K562 (cell line): Measurements from ENCODE around the gene SEBOX. TPM values are rescaled to one million over a fixed set of nuclear protein-coding genes. Genes with fewer than 3 reads are reported as not detected.

Experiments used
- CHD2 ChIP-seq: IDR thresholded peaks from 2 replicates; pipeline ENCODE4 v1.6.1; 2011; ENCODE audit warnings: low read depth, low read length
- CREB5 ChIP-seq: fragments of 250-450 bp; sonication (Bioruptor Pico); IDR thresholded peaks from 2 replicates; pipeline ENCODE4 v1.5.0; 2020; ENCODE audit warnings: mild to moderate bottlenecking
- ETV5 ChIP-seq: sonication (generic); formaldehyde crosslinking; IDR thresholded peaks from 2 replicates; pipeline ENCODE4 v1.4.0; 2020; ENCODE audit warnings: low read depth, mild to moderate bottlenecking, missing genetic modification reagents
- ETV6 ChIP-seq, 3 experiments: fragments of 150-350 bp in 1 of 3; sonication (generic) in 1 of 3; formaldehyde crosslinking in 1 of 3; IDR thresholded peaks; 2 replicates each; pipeline versions ENCODE4 v1.6.1 to v1.8.0; 2014 to 2022; ENCODE audit warnings: borderline replicate concordance in 2 of 3, low read depth in 2 of 3, antibody characterized with exemption in 1 of 3, low read length in 1 of 3, mild to moderate bottlenecking in 1 of 3, missing genetic modification reagents in 1 of 3
- HCFC1 ChIP-seq: IDR thresholded peaks from 2 replicates; pipeline ENCODE4 v1.6.1; 2012; ENCODE audit warnings: low read depth, low read length, improper control_type of control experiment
- LEF1 ChIP-seq: fragments of 450-650 bp; IDR thresholded peaks from 2 replicates; pipeline ENCODE4 v1.6.1; 2016; ENCODE audit warnings: mild to moderate bottlenecking
- RCOR1 ChIP-seq, 2 experiments: IDR thresholded peaks; 2 replicates each; pipeline ENCODE4 v1.6.1; 2012; ENCODE audit warnings: low read depth in 2 of 2, low read length in 2 of 2, borderline replicate concordance in 1 of 2, improper control_type of control experiment in 1 of 2
- RREB1 ChIP-seq: fragments of 250-450 bp; sonication (Bioruptor Pico); IDR thresholded peaks from 2 replicates; pipeline ENCODE4 v1.4.0; 2020
- SIRT6 ChIP-seq: IDR thresholded peaks from one replicate; pipeline ENCODE4 v1.6.1; 2012; ENCODE audit warnings: low read depth, mild to moderate bottlenecking, control low read depth, inconsistent platforms, low read length, moderate library complexity
- SRSF1 ChIP-seq: fragments of 200-400 bp; formaldehyde crosslinking; IDR thresholded peaks from 2 replicates; pipeline ENCODE4 v1.6.1; 2017; ENCODE audit warnings: mild to moderate bottlenecking, low read depth, low read length, moderate library complexity
- TCF15 ChIP-seq: fragments of 250-450 bp; sonication (Bioruptor Pico); IDR thresholded peaks from 2 replicates; pipeline ENCODE4 v1.8.0; 2022; ENCODE audit warnings: moderate library complexity, mild to moderate bottlenecking, inconsistent platforms
- TCF3 ChIP-seq: sonication (generic); formaldehyde crosslinking; IDR thresholded peaks from 2 replicates; pipeline ENCODE4 v1.4.0; 2020; ENCODE audit warnings: mild to moderate bottlenecking, missing genetic modification reagents
- TCF7L2 ChIP-seq: fragments of 150-350 bp; IDR thresholded peaks from 2 replicates; pipeline ENCODE4 v1.6.1; 2016; ENCODE audit warnings: low read depth, mild to moderate bottlenecking, low read length, moderate library complexity
- TEAD1 ChIP-seq, 2 experiments: fragments of 450-650 bp in 1 of 2; sonication (generic) in 1 of 2; formaldehyde crosslinking; IDR thresholded peaks; 2 replicates each; pipeline versions ENCODE4 v1.4.0 to v1.8.0; 2020 to 2022; ENCODE audit warnings: mild to moderate bottlenecking in 2 of 2, missing genetic modification reagents in 1 of 2
- THRAP3 ChIP-seq: fragments of 450-650 bp; IDR thresholded peaks from 2 replicates; pipeline ENCODE4 v1.6.1; 2016; ENCODE audit warnings: mild to moderate bottlenecking, inconsistent platforms, borderline replicate concordance
- TRIM24 ChIP-seq, 2 experiments: fragments of 450-650 bp; IDR thresholded peaks; 2 replicates each; pipeline ENCODE4 v1.6.1; 2016
- ZBTB2 ChIP-seq: fragments of 450-650 bp; IDR thresholded peaks from 2 replicates; pipeline ENCODE4 v1.6.1; 2016; ENCODE audit warnings: antibody characterized with exemption
- ZNF75A ChIP-seq: fragments of 450-650 bp; formaldehyde crosslinking; IDR thresholded peaks from 2 replicates; pipeline ENCODE4 v1.4.0; 2020; ENCODE audit warnings: mild to moderate bottlenecking
- polyA plus RNA-seq, 8 experiments: library from polyadenylated mRNA; depleted of rRNA in 4 of 8; stranded (reverse) in 5 of 8; unstranded in 3 of 8; fragments of >200 nt; fragmentation: Nextera tagmentation in 2 of 8; fragmentation: Illumina TruSeq in 1 of 8; extraction: Ambion mirVana in 2 of 8; extraction: Trizol in 1 of 8; gene quantifications; 2 replicates each; pipeline versions ENCODE4 v1.2.1 to v1.2.3, GENCODE V29; 2011 to 2014; ENCODE audit warnings: inconsistent platforms in 1 of 8, missing spikeins in 1 of 8
- total RNA-seq, 7 experiments: library from RNA; depleted of rRNA in 6 of 7; stranded (reverse); fragments of >200 nt in 6 of 7; fragmentation: Illumina TruSeq in 2 of 7; extraction: Trizol in 2 of 7; gene quantifications; 2 replicates each; pipeline versions ENCODE4 v1.2.1 to v1.2.3, GENCODE V29; 2011 to 2021; ENCODE audit warnings: low replicate concordance in 1 of 7

Gene SEBOX
- total and polyA plus RNA-seq, 9 of the 15 experiments (the other 6 are each of a cell fraction or from before 2014, with no cell fraction given), result not detected

GRCh38 chr17:28384281-28385036 is 19.5 kb upstream of the SEBOX start (continued):
- TF ChIP-seq ETV6 (IDR thresholded peaks at IDR 0.05; ENCODE audit: borderline replicate concordance in 1 of 2, low read depth in 2 of 2, low read length in 1 of 2), result no peak
- no peak for TF ChIP-seq ETV6 (CRISPR knock-in tag; IDR thresholded peaks at IDR 0.05; ENCODE audit: borderline replicate concordance)
- TF ChIP-seq ZNF75A (CRISPR knock-in tag), result no peak
- TF ChIP-seq RCOR1 (IDR thresholded peaks at IDR 0.05; ENCODE audit: borderline replicate concordance in 1 of 2, low read depth in 2 of 2, low read length in 2 of 2), result no peak
- TF ChIP-seq TCF7L2, result no peak
- no peak for TF ChIP-seq CREB5 (CRISPR knock-in tag)
- TF ChIP-seq THRAP3, result no peak
- TF ChIP-seq CHD2, result peak; percentile 19; the same call in 1 of the 2 replicates
- no peak for TF ChIP-seq RREB1
- no peak for TF ChIP-seq TCF15 (CRISPR knock-in tag)
- no peak for TF ChIP-seq LEF1
- TF ChIP-seq HCFC1, result peak; percentile 26; the same call in 1 of the 2 replicates
- no peak for TF ChIP-seq ETV5 (CRISPR knock-in tag)
- TF ChIP-seq SIRT6, result no peak
- no peak for TF ChIP-seq SRSF1
- TF ChIP-seq TCF3, result no peak
- no peak for TF ChIP-seq TRIM24 (IDR thresholded peaks at IDR 0.05)
- TF ChIP-seq TEAD1 (CRISPR knock-in tag; IDR thresholded peaks at IDR 0.05), result no peak
- no peak for TF ChIP-seq ZBTB2
